Islet of Langerhans (tissue), 1 donor: ENCODE results near the gene ACP5.
A peak's percentile ranks its signal among the peaks of the same experiment; 100 is the strongest.
"Not testable (repeated sequence)": the region's sequence is repeated elsewhere in the genome, so short reads cannot be mapped to it uniquely, and the experiment has no call there.

Experiments used
- FAIRE-seq: peaks from one replicate; lab custom pipeline; 2011; peaks lifted over from hg19 to GRCh38; lab: Jason Lieb, UNC

Gene ACP5

DNA sequence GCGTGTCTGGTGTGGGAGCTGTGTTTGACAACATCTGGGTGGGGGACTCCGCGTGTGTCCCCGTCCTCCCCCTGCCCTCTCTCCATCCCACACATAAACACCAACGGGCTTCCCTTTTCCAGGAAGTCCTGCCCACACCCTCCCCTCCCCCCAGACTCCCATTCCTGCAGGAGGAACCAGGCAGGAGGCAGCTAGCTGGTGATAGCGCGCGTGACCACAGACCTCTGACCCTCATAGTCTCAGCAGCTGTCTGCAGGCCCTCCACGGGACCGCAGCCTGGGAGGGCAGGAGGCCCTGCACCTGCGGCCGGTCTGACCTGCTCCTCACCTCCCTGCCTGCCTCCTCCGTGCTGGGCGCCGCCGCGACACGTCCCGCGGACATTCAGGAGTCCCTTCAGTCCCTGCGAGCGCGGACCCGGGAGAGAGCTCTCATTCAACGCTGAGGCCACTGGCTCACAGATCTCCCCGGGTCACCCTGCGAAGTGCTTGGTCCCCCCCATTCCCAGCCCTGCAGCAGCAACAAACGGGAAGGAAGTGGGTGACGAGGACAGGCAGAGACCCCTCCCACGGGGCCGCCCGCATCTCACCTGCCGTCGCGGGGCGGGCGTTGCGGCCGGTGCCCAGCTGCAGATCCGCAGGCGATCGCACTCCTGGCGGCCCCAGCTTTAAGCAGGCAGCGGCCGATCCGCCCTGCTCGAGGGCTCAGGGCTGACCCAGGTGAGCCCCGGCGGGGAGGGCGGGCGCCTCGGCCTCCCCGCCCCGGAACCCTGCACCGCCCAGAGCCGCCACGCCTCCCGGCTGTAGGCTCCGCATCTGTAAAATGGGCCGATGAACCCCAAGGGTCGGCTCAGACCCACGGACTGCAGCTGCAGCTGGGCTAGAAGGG lies 1.1 kb upstream of the ACP5 start:
- no peak for FAIRE-seq

DNA sequence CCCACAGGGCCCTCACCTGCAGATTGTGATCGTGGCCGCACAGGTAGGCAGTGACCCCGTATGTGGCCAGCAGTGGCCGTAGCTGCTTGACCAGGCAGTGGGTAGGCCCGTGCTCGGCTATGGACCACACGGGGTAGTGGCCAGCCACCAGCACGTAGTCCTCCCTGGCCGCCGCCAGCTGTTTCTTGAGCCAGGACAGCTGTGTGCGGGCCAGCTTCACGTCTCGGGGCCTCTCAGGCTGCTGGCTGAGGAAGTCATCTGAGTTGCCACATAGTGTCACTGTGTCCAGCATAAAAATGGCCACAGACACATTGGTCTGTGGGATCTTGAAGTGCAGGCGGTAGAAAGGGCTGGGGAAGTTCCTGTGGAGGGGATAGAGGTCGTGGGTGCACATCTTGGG lies 1.2 kb downstream of the ACP5 start:
- FAIRE-seq = no peak

DNA sequence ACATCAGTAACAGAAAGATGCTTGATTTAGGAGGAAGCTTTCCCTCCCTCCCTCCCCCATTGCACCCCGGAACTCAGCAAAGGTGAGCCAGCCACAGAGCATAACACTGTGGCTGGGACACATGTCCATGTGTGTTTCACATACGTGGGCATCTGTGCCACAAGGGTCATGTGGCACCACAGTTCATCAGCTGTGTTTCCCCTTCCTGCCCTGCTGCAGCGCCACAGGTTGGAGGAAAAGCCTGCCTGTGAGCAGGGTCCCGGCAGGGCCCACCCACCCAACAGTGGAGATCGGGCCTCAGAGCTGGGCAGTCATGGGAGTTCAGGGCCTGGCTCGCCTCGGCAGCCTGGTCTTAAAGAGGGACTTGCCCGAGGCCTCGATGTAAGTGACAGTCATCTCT lies 2.8 kb downstream of the ACP5 start:
- FAIRE-seq = no peak

DNA sequence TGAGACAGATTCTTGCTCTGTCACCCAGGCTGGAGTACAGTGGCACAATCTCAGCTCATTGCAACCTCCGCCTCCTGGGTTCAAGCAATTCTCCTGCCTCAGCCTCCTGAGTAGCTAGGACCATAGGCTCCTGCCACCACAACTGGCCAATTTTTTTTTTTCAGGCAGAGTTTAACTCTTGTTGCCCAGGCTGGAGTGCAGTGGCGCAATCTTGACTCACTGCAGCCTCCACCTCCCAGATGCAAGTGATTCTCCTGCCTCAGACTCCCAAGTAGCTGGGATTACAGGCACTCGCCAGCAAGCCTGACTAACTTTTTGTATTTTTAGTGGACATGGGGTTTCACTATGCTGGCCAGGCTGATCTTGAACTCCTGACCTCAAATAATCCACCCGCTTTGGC lies 3.7 kb downstream of the ACP5 start:
- FAIRE-seq = not testable (repeated sequence)

DNA sequence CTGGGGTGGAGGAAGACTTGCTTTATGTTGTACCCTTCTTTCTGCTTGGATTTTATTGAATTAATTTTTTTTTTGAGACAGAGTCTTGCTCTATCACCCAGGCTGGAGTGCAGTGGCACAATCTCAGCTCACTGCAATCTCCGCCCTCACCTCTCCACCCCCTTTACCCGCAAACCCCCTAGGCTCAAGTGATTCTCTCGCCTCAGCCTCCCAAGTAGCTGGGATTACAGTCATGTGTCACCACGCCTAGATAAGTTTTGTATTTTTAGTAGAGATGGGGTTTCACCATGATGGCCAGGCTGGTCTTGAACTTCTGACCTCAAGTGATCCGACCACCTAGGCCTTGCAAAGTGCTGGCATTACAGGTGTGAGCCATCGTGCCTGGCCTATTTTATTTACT lies 4.1 kb downstream of the ACP5 start:
- not testable (repeated sequence) for FAIRE-seq

DNA sequence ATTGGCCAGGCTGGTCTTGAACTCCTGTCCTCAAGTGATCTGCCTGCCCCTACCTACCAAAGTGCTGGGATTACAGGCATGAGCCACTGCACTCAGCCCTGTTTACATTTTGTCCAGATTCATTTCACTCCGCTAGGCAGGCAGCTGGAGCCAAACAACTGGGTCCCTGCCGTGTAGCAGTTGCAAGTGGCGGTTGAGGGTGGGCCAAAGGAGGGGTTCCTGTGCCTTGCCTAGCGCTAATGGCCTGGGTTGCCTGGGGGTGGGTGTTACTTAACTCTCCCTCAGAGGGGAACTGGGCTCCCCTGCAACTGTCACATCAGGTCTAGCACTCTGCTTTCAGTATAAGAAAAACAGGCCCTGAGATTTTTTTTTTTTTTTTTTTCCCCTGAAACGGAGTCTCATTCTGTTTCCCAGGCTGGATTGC lies 7.4 kb downstream of the ACP5 start:
- FAIRE-seq = no peak

DNA sequence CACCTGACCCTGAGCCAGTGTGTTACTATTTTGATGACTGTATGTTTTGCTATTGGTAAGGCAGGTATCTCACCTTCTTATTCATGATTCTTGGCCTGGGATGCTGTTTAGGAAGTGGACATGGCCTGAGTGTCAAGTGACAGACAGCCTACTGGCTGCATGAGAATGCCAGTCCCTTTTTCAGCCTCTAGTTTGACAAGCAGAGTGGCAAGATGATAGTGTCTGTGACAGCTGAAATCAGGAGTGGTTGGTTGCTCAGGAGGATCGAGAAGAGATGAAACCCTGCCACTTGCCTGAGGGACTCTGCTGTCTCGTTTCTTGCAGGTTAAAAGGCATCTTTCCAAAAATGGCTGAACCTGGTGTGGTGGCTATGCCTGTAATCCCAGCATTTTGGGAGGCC lies 11.3 kb downstream of the ACP5 start:
- FAIRE-seq = no peak

DNA sequence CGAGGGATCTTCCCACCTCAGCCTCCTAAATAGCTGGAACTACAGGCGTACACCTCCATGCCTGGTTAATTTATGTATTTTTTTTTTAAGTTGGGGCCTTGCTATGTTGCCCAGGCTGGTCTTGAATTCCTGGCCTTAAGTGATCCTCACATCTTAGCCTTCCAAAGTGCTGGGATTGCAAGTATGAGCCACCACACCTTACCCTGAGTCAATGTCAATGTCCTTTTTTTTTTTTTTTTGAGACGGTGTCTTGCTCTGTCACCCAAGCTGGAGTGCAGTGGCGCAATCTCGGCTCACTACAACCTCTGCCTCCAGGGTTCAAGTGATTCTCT lies 11.8 kb downstream of the ACP5 start:
- FAIRE-seq = not testable (repeated sequence)

DNA sequence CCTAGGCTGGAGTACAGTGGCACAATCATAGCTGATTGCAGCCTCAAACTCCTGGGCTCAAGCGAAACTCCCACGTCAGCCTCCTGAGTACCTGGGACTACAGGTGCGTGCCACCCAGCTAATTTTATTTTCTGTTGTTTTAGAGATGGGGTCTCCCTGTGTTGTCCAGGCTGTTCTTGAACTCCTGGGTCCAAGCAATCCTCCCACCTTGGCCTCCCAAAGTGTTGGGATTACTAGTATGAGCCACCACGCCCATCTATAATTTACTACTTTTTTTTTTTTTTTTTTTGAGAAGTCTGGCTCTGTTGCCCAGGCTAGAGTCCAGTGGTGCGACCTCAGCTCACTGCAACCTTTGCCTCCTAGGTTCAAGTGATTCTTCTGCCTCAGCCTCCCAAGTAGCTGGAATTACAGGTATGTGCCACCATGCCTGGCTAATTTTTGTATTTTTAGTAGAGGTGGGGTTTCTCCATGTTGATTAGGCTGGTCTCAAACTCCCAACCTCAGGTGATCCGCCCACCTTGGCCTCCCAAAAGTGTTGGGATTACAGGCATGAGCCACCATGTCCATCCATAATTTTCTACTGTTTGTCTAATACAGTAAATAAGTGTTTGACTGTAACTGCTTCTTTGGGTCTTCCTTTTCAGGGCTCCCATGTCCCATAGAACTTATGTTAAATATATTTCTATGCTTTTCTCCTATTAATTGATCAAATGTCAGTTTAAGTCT lies 13.2 kb downstream of the ACP5 start:
- FAIRE-seq = not testable (repeated sequence)

DNA sequence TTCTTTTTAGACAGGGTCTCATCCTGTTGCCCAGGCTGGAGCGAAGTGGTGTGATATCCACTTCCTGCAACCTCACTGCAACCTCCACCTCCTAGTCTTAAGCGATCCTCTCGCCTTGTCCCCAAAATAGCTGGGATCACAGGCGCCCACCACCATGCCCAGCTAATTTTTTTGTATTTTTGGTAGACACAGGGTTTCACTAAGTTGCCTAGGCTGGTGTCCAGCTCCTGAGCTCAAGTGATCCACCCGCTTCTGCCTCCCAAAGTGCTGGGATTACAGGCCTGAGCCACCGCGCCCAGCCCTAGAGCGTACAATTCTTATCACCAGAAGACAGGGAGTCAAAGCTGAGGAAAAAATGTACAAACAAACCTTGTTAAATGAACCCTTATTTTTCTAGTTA lies 13.9 kb downstream of the ACP5 start:
- FAIRE-seq = no peak

DNA sequence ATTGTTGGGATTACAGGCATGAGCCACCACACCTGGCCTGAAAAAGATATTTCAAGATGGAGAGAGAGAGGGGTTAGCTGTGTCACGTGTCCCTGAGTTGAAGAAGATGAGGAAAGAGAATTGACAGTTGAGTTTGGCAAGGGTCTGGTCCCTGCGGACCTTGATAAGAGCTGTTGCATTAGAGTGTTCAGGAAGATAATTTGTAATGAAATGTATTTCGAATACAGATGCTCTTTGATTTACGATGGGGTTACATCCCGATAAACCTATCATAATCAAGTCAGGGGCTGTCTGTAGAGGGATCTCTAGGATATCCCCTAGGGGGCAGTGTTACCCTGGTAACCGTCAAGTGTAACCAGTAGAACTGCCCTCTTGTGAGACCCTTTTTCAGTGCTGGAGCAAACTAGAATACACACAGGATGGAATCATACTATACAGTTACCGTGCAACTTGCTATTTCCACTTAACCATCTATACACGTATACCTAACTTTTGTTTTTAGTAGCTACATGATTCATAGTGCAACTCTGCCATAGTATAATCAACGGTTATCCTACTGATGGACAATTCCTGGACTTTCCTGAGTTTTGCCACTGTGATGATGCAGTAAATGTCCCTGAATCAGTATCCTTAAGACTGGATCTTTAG lies 16.9 kb downstream of the ACP5 start:
- no peak for FAIRE-seq

DNA sequence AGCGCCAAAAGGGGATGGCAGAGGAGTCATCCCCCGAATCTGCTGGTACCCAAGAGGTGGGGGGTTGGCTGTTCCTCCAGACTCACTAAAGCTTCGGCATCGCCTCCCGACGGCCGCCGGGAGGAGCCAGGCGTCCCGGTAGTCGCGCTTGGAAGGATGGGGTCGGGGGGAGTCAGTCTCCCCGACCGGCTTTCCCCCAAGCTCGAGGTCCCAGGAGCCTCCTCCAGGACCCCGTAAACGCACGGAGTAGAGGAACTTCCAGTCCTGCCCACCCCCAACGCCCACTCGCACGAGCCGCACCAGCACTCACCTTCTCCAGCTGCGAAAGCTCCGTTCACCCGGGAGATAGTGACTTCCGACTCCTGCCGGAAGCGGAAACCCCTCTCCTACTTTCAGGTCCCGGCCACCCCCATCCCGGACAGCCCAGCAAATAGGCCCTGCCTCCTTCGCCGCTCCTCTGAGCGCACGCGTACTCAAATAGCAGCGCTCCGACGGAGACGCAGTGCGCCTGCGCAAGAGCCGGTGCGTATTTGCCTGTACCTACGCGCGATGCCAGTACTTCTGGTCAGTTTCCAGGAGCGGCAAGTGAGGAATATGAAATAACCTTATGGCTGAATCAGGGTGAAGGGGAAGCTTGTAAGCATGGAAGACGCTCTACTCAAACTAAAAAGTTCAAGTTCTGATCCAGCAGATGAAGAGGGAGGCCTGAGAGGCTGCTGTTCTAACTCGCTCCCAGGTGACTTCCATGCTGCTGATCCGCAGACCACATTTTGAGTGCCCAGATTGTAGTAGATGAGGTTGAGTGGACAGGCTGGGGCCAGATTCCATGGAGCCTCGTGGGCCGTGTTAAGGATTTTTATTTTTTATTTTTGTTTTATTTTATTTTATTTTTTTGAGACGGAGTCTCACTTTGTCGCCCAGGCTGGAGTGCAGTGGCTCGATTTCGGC lies 18.3 kb downstream of the ACP5 start, which contains the start of gene ELOF1:
Gene ELOF1 (minus strand): TSS at position 350 of the 948 bp plus-strand sequence. CDS start 4,883 bp downstream, outside the sequence.
- FAIRE-seq = peak; percentile 17

DNA sequence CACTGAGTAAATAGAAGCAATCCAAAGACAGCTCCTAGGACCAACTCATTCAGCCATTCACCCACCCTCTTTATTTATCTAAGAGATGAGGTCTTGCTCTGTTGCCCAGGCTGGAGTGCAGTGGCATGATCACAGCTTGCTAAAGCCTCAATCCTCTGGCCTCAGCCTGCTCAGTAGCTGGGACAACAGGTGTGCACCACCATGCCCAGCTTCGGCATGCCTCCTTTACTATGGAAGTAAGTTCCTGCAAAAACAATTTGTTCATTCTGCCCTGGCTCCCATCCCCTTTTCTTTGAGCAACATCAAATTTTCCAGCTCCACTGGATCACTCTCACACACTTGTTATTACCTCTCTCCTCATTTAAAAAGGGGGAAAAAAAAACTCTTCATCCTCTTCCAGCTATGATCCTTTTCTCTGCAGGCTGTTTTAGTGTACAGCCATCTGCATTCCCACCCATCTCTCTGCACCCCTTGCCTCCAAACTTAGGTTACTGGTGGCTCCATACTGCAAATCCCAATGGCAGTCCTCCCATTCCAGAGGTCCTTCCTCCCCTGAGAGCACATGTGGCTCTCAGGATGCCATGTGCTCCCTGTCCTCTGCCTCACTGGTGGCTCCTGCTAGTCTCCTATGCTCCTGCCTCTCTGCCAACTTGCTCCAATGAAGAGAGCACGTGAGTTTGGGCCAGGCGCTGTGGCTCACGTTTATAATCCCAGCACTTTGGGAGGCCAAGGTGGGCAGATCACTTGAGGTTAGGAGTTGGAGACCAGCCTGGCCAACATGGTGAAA lies 20.6 kb downstream of the ACP5 start:
- FAIRE-seq = no peak

DNA sequence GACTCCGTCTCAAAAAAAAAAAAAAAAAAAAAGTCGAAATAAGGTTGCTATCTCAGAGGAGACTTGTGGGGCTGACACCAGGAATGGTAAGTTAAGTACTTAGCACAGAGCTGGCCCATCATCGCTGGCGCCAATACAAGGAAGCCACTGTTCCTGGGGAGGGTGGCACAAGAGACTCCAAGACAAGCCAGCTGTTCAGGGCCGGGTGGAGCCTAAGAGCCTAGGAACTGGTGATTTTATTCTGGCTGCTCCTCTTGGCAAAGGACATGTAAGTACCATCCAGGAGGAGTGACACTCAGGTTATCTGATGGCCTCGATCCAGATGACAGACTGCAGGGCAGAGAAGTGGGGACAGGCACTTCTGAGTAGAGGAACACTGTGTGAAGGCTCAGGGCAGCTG lies 22.2 kb downstream of the ACP5 start:
- no peak for FAIRE-seq

DNA sequence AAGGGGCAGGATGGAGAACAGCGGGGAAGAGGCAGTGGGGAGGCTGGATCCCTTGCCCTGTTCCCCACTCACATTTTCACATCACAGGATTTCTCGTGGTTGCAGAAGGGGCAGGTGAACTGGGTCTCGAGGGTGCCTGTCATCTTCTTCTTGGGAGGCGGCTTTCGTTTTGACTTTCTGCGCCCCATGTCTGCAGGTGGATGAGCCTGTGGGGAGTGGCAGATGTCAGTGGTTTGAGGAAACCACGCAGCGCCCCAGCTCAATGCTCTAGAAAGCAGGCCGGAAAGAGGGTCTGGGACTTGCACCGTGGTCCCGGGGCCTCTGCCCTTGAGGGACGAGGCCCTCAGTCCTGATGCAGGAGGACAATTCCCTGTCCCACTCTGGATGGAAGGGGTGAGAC lies 23.3 kb downstream of the ACP5 start:
- no peak for FAIRE-seq

DNA sequence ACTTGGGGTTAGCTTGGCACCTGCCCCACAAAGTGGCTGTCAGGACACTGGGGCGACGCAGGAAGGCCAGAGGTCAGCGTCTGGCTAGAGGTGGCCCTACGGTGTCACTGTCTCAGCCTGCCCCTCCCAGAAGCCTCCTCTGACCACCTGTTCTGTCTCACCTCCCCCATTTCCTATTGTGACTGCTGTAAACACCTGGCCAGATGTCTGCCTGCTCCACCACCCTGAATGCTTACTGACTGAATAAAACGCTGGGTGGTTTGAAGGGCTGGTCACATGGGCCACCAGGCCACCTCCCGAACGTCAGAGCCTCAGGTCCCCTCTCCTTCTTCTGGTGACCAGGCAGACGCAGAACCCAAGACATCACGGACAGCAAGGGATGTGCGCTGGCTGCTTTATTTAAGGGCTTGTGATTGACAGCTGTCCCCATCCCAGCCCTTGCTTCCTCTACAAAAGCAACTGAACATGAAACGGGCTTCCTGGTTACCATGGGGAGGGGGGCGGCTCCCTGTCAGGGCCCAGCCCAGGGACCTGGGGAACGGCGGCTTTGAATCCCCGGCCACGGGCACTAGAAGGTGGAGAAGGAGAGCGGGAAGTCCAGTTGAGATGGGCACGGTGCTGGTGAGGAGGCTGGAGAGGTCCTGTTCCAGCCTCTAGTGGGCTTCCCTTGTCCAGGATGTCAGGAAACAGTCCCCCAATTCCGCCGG lies 24.6 kb downstream of the ACP5 start:
- FAIRE-seq = no peak

DNA sequence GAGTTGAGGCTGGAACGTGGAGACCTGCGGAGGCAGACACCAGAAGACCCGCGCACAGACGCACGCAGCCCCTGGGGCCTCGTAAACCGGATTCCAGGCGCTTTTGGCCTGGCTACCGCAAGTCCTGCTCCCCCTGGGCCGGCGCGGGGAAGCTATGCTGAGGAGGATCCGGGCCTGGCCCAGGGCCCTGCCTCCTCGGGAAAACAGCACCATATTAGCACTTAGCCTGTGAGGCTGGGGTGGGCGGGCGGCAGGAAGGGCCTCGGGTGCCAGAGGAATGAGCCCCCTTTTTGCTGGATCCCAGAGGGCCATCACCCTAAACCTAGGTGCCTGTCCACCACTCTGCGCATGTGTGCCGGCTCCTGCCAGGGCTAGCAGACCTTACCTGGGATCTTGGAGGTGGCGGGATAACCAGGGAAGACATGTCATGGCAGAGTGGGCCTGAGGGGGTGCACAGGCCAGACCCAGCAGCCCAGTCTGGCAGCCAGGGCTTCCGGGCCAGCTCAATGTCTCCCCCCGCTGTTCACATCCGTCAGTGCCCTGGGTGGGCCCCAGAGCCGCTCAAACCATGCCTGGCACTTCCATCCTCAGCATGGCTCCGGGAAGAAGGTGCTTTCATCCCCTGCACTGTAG lies 25.7 kb downstream of the ACP5 start:
- FAIRE-seq = no peak

DNA sequence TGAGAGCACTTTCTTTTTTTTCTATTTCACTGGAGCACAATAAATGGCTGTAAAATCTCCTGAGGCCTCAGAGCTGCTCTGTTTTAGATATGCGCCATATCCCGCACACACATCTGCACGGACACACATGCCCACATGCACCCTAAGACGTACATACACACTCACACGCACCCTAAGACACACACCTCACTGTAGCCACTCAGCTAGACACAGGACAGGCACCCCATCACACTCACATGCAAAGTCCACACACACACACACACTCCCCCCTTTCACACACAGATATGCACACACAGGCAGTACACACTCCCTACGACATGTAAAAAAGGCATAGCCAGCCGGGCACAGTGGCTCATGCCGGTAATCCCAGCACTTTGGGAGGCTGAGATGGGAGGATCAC lies 27.2 kb downstream of the ACP5 start:
- FAIRE-seq = no peak

DNA sequence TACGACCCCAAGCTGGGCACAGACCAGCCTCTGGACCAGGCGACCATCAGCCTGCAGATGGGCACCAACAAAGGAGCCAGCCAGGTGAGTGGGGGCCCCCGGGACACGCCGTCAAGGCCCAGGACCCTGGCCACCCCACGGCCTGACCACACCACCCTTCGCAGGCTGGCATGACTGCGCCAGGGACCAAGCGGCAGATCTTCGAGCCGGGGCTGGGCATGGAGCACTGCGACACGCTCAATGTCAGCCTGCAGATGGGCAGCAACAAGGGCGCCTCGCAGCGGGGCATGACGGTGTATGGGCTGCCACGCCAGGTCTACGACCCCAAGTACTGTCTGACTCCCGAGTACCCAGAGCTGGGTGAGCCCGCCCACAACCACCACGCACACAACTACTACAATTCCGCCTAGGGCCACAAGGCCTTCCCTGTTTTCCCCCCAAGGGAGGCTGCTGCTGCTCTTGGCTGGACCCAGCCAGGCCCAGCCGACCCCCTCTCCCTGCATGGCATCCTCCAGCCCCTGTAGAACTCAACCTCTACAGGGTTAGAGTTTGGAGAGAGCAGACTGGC lies 28.0 kb downstream of the ACP5 start:
- FAIRE-seq = no peak
